Dedifferentiated amniotic fluid mesenchymal stem cell (primary cell): ENCODE results near the gene RAP1A.
A peak's percentile ranks its signal among the peaks of the same experiment; 100 is the strongest.

Experiments used
- DNase-seq: peaks from one replicate; pipeline ENCODE4 v3.0.0-alpha.2; 2016; ENCODE audit errors: extremely low spot score

RAP1A gene

DNA sequence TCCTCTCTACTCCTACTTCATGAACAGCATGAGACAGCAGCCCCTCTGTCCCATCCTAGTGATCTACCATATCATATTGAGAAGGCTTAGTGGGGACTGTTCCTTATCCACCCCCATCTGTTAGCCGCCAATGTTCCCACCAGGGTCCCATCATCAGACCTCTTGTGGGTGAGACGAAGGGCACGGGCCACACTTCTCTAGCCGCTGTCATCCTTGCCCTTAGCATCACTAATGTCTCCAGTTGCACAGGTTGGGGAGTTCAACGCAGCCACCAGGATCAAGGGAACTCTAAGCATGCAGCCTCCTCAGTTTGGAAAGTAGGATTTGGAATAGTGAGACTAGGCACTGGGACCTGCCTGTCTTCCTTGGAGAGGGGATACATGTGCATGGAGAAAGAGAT lies 99.5 kb downstream of the RAP1A start:
- DNase-seq = no peak

- DNase-seq = no peak
Observed at GRCh38 chr1:111719674-111720132, 100.1 kb downstream of the RAP1A start.

GRCh38 chr1:111720274-111720976 lies 100.8 kb downstream of the RAP1A start:
- DNase-seq = no peak

DNA sequence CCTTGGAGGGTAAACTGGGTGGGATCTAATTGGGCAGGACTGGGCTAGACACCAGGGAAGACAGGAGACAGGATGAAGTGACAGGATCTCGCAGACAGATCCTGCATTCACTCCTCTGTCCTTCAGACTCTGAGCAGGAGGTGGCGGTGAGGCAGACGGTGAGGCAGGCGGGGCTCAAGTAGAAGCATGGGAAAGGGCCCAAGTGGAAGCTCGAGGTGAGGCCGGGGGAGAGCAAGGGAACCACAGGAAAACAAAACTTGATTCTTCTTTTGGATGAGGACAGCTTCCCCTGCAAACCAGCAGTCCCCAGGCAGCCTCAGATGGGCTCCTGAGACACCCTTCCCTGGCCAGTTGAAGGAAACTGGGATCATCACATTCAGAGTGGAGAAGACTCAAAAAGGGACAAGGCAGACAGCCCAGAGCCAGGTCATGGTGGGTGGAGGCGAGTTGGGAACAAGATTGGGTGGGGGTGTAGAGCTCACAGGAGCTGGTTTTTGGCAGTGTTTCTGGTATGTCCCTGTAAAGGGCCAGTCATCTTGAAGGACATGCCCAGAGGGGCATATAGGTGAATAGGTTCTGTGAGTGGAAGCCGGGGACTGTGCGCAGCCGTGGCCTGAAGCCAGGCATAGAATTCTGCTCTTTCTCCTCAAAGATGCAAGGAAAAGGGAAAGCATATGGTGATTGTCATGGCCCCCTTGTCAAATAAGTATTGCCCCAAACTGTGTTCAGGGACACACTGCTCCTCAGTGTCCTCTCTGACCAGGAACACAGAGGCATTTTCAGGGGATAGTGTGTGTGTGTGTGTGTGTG lies 101.6 kb downstream of the RAP1A start:
- DNase-seq = no peak

DNA sequence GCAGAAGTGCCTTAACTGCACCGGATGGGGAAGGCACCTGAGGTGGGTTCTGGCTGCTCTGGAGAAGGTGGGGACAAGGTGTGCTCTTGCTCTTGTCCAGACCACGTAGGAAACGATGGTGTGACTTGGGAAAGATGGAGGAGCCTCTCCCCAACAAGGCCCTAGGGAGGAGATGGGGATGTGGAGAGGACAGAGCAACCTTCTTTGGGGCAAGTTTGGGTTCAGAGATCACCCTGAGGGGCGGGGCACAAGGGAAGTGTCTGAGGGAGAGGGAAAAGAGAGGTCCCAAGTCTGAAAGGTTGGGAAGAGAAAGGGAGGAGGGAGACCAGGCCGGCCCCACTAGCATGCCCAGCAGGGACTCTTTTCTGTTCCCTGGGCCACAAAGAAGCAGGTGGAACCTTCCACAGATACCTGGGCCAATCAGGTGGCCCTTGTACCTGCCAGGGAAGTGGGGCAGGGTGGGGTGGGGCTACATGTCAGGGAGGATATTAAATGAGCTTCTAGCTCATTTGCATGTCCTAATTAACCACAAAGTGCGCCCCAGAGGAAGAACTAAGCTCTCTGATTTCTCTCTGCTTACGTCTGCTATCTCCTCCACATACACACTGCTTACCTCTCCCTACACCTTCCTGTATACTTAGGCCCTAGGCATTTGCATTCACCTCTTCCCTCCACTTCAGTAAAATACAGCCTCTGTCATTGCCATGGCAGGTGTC lies 103.7 kb downstream of the RAP1A start:
- no peak for DNase-seq

GRCh38 chr1:111723871-111724270 lies 104.3 kb downstream of the RAP1A start:
- DNase-seq = no peak

- DNase-seq = no peak
Observed at GRCh38 chr1:111725192-111725591, 105.6 kb downstream of the RAP1A start.

- no peak for DNase-seq
Observed at GRCh38 chr1:111727056-111727455, 107.5 kb downstream of the RAP1A start.

GRCh38 chr1:111729271-111729921 lies 109.8 kb downstream of the RAP1A start:
- DNase-seq = no peak

GRCh38 chr1:111729946-111730681 lies 110.5 kb downstream of the RAP1A start:
- DNase-seq = no peak

- DNase-seq = no peak
Observed at GRCh38 chr1:111730706-111731105, 111.1 kb downstream of the RAP1A start.

- no peak for DNase-seq
Observed at GRCh38 chr1:111731956-111732355, 112.4 kb downstream of the RAP1A start.

DNA sequence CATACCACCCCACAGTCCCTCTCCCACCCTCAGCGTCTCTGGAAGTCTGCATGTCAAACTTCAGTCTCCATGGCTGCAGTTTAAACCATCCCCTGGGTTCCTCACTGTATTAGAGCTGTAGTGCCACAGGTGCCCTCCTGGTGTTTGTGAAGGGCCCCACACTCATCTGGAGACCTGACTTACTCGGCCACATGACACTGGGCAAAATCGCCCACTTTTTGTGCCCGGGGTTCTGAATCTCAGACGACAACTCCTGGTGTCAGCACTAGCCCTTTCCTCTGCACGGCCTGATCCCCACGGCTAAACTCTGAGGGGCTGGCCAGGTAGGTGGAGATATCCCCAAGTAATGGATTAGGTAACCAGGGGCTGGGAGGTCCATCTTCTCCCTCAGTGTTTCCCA lies 113.1 kb downstream of the RAP1A start:
- DNase-seq = no peak

DNA sequence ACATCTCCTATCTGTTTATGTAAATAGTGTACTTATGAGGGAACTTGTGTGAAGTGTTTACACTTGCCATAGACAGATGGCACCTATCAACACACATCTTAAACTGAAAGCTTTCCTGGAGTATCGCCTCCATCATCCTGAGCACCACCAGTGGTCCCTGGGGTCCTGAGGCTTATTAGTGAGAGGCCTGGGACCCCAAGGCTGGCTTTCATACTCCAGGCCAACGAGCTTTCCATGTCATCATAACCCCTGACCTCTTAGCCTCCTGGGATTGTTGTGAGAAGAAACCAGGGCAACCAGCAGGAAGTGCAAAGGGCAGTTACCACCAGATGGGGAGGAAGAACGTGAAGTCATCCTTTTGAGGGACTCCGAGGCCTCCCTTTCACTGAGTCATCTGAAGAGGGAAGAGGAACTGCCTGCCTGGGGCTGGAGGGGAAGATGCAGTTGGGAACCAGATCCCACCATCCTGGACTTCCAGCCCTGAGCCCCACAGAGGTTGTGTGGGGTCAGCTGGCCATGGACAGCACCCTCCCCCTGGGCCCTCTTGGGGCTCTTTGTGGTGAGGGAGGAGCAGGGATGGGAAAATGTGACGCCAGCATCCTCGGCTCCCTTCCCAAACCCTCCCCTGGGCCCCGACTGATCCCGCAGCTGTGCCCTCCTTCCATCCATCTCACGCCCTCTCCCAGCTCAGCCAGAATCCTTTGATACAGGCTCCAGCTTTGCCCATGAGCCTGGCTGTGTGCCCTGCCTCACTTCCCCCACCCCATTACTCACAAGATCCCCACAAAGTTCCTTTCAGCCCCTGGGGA lies 113.8 kb downstream of the RAP1A start:
- peak; percentile 67 for DNase-seq

DNA sequence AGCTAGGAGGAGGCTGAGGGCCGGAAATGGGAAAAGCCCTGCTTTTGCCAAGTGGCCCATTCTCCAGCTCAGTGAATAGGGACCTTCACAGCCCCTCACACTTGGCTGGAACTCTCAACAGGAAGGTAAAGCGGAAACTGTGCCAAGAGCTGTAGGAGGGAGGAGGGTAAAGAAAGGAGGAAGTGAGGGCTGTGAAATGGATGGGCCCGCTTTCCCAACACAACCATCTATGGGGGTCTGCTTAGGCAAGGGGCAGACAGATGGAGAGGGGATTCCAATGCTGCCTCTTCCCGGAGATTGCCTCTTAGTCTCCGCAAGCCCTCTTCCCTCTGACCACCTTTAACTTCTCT lies 114.4 kb downstream of the RAP1A start:
- no peak for DNase-seq

DNA sequence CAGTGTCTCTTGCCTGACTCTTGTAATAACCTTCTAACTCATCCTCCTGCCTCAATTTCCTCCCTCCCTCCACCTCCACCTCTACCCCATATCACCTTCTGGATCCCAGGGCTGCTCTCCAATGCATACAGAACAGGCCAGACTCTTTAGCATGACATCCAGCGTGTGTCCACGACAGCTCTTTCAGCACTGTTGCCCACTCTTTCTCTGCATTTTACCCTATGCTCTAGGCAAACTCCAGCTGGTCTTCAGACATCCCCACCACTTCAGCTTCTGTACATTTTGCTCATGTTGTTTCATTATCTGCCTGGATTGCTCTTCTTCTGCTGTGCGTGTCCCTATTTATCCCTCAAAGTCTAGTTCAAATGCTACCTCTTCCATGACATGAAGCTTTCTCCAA lies 114.8 kb downstream of the RAP1A start:
- DNase-seq = no peak

DNA sequence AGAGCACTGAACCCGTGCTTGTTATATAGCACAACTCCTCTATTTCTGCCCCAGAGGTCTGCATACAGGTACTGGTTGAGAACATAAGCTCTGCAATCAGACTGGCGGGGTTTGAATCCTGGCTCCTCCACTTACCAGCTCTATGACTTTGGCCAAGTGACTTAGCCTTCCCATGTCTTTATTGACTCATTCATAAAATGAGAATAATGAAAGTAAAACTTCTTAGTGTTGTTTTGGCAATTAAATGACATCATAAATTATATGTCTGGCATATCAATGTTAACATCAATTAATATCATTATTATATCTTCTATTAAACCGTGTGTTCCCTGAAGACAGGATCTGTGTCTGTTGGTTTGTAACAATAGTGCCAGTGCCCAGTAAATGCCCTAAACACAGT lies 115.3 kb downstream of the RAP1A start:
- DNase-seq = no peak

- no peak for DNase-seq
Observed at GRCh38 chr1:111735321-111735720, 115.7 kb downstream of the RAP1A start.

DNA sequence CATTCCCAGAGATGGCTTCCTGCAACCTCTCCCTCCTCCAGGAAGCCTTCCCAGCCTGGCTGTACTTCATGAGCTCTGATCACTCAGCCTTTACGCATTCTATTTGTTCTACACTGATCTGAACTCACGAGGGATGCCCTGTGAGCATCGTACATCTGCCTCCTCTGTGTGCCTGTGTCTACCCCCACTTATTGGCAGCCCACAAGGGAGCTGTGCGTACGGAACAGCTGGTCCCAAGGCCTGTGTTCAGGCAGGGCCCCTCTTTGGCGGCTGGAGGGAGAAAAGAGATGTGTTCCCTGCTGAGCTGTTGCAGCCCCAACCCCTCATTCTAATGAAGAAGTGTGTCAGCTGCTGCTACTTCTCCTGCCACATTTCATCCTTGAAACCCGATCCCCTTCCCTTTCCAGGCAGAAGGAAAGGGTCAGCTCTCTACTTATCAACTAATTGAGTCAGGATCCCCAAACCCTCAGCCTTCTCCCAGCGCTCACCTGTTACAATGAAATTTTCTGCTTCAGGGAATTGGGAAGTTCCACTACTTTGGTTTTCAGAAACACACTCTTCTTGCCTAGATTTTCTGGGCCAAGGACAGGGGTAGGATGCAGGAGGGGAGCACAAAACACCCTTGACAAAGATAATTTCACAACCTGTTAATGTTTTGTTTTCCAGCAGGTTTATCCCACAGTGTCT lies 116.4 kb downstream of the RAP1A start:
- DNase-seq = no peak
